GM18505 (cell line): ENCODE data around the gene ARMC3.

Experiments used
- ATAC-seq: cut with Tn5 transposase; IDR thresholded peaks from one replicate; pipeline ENCODE4 v1.9.1; 2021; ENCODE audit not compliant: unreplicated experiment
- POLR2A ChIP-seq: IDR thresholded peaks from 4 replicates; pipeline ENCODE4 v1.6.1; 2011; ENCODE audit warnings: borderline replicate concordance; ENCODE audit not compliant: insufficient read depth, insufficient read length; ENCODE audit errors: extremely low read depth

The ARMC3 gene

DNA sequence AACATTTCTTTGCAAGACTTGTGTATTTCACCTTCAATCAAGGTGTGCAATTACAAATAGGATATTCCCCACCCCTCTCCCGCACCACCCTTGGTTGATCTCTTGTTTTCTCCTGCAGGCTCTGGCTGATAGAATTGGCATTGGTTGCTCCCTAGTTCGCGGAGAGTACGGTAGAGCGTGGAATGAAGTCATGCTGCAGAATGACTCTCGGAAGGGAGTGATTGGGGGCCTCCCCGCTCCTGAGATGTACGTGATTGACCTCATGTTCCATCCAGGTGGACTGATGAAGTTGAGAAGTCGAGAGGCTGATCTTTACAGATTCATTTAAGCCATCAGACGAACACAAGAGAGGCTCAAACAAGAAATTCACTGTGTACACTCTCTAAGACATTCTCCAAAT lies 109.3 kb downstream of the ARMC3 start:
- ATAC-seq, result no peak
- TF ChIP-seq POLR2A, result no peak

DNA sequence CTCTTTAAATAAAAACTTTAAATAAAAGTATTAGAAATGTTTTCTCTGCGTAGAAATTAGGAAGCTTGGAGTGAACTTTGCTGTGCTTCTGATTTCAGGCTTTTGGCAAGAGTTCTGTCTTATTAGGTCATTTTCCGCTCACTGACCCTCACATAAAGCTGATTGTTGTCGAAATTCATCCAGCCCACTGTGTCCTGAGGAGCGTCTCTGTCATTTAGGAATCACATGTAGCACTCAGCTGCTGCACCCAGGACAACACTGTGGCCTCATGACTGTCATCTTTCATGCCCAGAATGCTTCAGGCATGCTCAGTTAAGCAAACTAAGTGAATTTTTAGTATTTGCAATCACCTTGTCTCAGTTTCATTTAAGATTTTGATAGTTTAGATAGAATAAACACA lies 109.7 kb downstream of the ARMC3 start:
- no peak for TF ChIP-seq POLR2A
- no peak for ATAC-seq

DNA sequence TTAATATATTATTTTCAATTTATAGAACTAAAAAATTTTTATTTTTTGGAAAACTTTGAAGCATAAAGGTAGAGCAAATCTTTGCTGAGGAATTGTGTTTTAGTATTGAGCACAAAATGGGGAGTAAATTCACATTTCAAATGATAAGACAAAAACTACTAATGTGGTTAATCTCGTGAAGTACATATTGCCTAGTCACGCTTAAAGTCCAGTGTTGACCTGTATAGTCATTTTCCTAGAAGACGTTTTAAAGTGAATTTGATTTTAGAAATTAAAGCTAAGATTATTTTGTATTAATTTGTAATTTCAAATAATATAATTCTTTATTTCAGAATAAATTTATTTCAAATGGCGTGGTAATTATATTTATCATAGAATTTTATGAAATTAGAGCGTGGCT lies 110.3 kb downstream of the ARMC3 start:
- TF ChIP-seq POLR2A, result no peak
- no peak for ATAC-seq

DNA sequence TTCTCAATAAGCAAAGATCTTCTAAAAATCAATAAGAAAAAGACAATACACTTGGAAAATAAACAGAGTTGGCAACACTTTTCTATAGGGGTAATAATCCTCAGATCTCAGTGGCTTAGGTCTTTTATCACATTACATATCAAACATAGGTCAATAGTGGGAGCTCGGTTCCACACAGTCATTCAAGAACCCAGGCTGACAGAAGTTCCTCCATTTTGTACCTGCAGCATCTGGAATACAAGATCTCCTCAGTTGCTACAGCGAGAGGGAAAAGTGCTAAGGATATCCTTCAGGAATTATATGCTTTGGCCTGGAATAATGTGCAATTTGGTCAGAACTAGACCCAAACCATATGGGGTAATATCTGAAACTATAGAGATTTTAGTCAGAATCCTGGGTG lies 112.1 kb downstream of the ARMC3 start:
- no peak for ATAC-seq
- no peak for TF ChIP-seq POLR2A

DNA sequence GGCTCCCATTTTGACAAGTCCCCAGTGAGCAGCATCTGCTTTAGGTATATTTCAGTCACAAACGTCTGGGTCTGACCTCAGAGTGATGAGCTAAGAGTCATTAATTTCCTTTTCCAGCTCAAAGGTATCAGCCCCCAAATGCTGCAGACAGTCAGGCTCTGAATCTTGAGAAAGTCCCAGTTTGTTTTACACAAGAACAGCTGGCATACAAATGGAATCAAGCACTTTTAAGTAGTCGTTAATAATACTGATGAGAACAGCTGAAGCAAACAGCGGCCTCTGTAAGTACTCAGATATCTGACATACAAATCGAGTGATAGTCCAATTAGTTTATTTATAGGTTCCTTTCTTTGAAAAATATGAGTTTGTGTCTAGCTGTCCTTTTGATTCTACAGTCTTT lies 118.2 kb downstream of the ARMC3 start:
- no peak for TF ChIP-seq POLR2A
- ATAC-seq, result no peak

DNA sequence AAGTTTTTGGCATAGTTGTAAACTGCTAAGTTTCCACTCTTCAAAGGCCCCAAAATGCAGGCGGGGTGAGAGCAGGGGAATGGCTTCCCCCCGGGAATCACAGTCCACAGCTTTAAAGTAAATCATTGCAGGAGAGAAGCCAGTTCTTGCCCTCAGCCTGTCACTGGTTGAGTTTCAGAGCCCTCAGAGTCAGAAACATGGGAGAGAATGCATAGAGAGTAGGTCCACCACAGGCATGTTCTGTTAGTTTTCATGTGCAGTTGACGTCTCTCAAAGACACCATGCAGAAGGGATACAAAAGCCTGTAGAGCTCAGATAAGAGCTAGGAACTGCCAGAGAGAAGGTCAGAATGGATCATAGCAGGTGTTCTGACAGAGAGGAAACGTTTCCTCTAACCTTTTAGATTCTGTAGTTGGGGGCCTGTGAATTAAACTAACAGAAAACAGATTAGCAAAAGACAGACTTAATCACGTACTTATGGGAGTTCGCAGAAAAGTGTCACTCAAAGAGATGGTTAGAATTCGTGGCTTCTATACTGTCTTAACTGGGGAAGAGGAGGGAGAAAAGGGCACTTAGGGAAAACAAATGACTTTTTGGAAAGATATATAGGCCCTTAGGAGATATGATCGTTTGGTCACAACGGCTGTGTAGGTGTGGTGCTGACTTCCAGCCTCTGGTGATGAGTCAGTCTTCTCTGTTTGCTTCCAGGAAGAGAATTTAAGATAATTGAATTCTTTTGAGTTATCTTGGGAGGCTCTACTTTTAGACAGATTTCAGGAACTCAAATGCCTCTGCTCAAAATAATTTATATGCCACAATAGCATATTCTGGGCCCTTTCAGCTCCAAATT lies 119.6 kb downstream of the ARMC3 start:
- TF ChIP-seq POLR2A, result no peak
- no peak for ATAC-seq

DNA sequence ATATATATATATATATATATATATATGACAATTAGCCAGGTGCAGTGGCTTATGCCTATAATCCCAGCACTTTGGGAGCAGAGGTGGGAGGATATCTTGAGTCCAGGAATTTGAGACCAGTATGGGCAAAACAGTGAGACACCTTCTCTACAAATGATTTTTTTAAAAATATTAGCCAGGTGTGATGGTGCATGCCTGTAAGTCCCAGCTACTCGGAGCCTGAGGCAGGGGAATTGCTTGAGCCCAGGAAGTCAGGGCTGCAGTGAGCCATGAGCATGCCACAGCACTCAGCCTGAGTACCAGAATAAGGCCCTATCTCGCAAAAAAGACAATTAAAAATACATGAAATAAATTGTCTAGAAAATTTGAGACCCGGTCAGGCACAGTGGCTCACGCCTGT lies 120.3 kb downstream of the ARMC3 start:
- ATAC-seq, result no peak
- no peak for TF ChIP-seq POLR2A

DNA sequence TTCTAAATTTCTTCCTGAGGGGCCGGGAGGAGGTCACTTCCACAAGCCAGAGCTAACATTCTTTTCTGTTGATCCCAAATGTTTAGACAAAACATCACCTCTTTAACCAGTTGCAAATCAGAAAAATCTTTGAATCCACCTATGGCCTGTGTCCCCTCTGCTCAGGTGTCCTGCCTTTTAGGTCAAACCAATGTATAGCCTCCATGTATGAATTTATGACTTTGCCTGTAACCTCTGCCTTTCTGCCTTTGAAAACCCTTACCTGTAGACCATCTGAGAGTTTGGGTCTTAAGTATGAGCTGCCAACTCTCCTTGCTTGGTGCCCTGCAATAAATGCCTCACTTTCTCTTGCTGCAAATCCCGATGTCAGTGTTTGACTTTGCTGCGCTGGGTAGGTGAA lies 123.4 kb downstream of the ARMC3 start:
- TF ChIP-seq POLR2A, result no peak

DNA sequence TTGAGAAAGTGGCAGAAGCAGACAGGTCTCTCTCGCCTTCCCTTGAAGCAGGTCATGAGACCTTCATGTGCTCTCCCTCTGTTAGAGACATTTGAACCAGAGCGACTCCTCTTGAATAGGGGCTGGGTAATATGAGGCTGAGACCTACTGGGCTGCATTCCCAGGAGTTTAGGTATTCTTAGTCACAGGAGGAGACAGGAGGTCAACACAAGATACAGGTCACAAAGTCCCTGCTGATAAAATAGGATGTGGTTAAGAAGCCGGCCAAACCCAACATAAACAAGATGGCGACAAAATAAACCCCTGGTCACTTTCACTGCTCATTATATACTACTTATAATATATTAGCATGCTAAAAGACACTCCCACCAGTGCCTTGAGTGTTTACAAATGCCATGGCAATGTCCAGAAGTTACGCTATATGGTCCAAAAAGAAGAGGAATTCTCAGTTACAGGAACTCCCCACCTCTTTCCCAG lies 124.0 kb downstream of the ARMC3 start:
- no peak for ATAC-seq
- no peak for TF ChIP-seq POLR2A

More for the DNA sequence above, 123.4 kb downstream of the ARMC3 start:
- no peak for ATAC-seq

DNA sequence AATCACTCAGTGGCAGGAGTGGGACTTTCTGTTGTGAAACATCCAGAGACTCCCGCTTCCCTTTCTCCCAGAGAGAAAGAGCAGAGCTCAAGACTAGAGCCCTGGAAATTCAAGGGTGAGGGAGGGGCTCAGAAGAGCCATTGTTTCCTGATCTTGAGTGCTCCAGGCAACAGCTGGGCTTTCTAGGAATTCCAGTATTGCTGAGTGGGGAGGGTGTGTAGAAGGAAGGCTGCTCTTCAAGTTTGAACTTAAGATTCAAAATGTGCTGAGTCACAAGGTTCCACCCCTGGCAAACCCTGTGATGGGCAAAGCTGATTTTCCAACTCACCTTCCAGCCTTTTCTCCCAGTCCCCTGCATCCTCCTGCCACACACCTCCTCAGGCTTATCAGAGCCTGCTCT lies 125.2 kb downstream of the ARMC3 start:
- no peak for ATAC-seq
- no peak for TF ChIP-seq POLR2A

DNA sequence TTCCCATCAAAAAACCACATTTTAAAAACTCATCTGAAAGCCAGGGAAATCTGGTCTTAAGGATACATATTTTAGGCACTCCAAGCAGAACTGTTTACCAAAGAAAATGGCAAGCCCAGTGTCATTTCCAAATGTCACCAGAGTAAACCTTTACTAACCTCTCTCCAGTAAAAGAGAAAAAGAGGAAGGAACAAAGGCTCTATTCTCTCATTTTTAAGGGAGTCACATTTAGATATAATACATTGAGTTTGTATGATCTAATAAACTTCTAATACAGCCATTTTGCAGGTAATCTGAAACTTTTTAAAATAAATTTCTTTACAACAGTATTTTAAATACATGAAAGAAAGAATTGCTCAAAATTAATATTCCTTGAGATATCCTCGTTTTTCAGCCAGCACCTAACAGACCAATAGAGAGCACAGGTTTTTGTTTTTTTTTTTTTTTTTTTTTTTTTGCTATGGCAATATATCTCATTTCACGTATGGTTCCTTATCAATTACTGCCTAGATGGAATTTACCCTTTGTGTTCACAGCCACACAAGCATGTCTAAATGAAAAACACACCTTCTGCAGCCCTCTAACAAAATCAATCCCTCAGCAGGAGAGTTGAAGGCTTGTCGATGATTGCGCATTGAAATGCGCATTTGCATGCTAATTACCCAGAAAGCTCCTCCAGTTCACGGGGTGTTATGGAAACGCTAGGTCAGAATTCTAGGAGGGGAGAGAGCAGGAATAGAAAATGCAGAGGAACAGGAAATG lies 127.8 kb downstream of the ARMC3 start:
- no peak for TF ChIP-seq POLR2A
- no peak for ATAC-seq

DNA sequence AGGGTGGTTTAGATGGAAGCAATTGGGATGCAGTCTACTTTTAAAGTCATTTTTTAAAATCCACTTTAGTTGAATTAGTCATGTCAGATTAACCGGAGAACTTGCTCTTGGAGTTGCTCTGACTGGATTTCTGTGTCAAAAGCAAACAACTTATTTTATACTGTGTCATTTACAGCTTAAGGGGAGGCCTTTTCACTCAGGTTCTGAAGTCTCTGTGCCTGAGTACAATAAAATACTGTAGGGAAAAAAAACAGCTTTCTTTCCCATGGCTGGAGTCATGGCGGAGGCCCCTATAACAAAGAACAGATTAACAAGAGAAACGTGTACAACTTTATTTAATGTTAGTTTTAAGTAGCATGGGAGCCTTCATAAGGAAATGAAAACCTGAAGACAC lies 128.3 kb downstream of the ARMC3 start:
- ATAC-seq, result no peak
- no peak for TF ChIP-seq POLR2A

DNA sequence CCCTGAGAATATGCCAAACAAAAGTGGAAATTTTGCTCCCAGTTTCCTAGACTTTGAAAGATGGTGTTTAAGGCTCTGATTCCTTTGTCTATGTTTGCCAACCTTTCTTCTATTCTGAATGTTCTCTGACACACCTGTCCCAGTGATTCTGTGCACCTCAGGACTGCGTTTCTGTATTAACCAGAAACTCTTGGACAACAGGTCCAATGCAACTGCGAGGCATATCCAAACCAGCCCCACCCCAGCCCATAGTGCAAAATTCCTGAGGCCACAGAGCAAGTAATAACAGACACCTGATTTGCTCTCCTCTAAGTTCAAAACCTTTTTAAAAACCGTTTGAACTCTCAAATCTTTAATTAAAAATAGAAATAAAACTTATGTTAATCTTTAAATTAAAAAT lies 130.5 kb downstream of the ARMC3 start:
- ATAC-seq, result no peak
- TF ChIP-seq POLR2A, result no peak

DNA sequence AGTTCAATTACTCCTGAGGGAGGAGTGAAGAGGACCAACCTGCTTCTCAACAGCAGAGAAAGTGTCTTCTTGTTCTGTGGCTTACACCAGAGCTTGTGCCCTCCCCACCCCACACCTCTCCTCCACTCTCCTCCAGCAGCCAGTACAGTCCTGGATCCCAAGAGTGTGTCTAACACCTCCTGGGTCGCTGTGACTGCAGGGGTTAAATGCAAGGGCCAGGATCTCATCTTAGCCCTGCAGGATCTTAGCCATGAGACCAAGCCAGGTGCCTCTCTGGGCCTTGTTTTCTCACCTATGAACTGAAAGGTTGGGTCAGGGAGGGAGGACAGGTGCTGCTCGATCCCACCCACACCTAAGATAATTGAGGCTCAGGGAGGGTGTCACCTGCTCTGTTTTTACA lies 133.1 kb downstream of the ARMC3 start:
- ATAC-seq, result no peak
- no peak for TF ChIP-seq POLR2A
